Stimulated activated CD4-positive, alpha-beta T cell treated with anti-CD3 and anti-CD28 coated beads, Interleukin-12 subunit alpha, Interleukin-12 subunit beta, amount 100 ng/mL, for 4 hours (primary cell): ENCODE results near the gene STYXL1.
"Not testable (repeated sequence)": the region's sequence is repeated elsewhere in the genome, so short reads cannot be mapped to it uniquely, and the experiment has no call there.

Experiments used
- DNase-seq: peaks from one replicate; pipeline ENCODE4 v3.0.0-alpha.2; 2020

Gene STYXL1

DNA sequence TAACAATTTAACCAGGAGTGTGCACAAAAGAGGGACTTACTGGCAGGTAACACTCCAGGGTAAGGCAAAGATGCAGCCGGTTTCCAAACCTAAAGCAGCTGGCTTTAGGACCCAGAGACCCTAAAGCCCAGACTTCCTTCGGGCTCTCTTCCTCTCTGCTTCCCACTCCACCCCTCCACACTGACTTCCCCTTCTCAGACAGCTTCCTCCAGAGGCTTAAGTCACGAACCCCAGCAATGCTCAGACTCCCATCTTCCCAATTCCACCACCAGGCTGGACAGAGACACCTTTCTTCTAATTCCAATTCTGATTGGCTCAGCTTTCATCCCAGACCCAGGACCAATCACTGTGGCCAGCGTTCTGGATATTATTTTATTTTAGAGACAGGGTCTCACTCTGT lies 24.8 kb downstream of the STYXL1 start:
- DNase-seq = no peak

DNA sequence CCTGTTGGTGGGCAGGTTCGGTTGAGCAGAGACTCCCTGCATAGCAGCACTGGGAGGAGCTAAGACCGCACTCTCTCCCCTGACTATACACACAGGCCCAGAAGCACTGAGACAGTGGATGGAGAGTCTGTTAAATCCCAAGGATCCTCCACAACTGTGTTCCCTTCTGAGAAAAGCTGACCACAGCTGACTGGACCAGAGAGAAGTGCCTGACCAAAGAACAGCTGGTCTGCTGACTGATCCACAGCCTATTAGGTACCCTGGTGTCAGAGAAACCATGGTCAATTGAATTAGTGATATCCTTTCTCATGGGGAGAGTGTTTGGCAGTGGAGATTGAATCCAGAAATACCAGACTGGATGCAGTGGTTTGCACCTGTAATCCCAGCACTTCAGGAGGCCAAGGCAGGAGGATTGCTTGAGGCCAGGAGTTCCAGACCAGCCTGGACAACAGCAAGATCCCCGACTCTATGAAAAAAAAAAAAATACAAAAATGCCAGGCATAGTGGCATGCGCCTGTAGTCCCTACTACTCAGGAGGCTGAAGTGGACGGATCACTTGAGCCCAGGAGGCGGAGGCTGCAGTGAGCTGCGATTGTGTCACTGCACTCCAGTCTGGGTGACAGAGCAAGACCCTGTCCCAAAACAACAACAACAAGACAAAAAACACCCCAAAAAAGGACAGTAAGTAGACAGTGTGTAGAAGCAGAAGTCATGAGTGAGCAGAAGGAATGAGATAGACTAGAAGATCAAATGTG lies 25.6 kb downstream of the STYXL1 start:
- no peak for DNase-seq

GRCh38 chr7:76020031-76020714 lies 27.6 kb downstream of the STYXL1 start:
- DNase-seq = peak; percentile 67

DNA sequence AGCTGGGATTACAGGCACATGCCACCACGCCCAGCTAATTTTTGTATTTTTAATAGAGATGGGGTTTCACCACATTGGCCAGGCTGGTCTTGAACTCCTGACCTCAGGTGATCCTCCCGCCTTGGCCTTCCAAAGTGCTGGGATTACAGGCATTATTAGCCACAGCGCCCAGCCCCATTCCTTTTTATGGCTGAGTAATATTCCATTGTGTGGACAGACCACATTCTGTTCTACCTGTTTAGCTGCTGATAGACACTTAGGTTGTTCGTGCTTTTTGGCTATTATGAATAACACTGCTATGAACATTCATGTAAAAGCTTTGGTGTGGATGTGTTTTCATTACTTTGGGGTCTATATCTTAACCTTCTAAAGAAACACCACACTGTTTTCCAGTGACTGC lies 29.3 kb downstream of the STYXL1 start:
- not testable (repeated sequence) for DNase-seq

DNA sequence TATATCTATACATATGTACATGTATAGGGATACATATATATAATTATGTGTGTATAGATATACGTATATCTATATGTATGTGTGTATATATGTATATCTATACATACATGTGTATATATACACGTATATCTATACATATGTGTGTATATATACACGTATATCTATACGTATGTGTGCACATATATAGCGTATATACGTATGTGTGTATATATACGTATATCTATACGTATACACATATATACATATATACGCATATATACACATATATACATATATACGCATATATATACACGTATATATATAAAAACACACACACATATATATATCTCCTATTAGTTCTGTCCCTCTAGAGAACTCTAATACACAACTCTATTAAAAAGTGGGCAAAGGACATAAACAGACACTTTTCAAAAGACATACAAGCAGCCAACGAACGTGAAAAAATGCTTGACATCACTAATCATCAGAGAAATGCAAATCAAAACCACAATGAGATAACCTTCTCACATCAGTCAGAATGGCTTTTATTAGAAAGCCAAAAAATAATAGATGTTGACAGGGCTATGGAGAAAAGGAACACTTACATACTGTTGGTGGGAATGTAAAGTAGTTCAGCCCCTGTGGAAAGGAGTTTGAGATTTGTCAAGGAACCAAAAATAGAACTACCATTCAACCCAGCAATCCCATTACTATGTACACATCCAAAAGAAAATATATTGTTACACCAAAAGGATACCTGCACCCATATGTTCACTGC lies 31.4 kb downstream of the STYXL1 start:
- no peak for DNase-seq

DNA sequence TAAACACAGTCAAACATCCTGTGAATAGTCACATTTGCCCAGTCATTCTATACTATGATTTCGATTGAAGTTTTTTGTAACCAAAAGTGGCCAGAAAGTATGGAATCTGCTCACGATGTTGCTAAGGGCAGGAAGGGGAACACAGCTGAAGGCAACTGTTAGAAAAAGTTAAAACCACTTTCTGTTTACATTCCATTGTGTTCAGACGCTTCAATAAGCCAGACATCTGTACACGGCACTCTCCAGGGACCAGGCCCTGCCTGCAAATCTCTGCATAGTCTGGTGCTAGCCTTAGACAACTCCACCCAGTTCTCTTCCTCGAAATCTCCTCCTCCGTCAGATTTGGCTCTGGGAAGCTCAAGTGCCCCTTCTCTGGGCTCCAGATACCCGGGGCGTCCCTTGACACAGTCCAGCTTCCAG lies 36.3 kb downstream of the STYXL1 start:
- no peak for DNase-seq

DNA sequence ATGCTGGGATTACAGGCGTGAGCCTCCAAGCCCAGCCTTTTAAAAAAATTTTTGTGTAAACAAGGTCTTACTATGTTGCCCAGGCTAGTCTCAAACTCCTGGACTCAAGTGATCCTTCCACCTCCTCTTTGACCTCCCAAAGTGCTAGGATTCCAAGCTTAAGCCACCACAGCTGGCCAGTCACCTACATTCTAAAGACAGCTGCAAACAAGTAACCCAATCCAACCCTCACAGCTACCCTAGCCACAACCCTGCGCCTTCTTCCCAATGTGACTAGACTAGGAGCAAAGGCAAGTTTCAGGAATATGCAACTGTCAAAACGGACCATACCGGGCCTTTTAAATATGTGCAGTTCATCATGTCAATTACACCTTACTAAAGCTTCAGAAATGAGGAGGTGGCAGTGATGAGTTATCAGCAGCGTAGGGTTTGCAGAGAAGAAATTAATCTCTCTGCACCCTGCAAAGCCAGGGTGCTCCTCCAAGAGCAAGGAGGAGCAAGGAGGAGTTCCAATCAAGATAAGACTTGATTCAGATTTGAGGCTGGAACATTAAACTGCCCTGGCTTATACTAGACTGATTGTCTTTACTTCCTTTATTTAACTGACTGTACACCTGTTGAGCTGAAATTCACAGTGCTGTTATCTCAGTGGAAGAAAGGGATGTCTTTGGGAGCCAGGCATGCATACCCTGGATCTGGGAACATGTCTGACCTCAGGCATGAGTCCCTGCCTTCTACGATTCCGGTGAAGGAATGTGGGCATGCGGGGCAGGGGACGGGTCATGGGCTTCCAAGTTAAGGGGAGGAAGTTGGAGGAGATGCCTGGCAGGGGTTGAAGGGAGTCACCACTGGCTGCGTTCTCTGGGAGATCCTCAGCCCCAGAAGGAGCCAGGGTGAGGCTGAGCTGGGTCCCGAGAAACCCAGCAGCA lies 37.9 kb downstream of the STYXL1 start:
- no peak for DNase-seq

DNA sequence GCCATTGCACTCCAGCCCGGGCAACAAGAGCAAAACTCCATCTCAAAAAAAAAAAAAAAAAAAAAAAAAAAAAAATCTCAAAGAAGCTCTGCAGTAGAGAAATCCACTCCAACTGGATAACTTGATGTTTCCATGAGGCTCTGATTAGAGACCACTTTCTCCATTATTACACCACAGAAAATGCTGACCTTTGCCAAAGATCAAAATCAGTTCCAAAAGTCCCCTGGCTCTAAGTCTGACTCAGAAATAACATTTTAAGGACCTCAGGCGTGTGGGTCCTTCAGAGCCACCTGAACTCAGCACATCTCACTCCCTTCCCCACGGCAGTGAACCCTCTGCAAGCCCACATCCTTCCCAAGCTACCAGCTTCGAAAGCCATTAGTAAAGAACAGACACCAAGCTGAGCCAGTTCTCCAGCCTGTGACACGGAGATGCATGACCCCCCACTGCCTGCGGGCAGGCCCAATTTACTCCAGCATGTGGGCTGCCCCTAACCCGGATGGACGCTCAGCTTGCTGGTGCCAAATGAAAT lies 39.6 kb downstream of the STYXL1 start:
- no peak for DNase-seq

DNA sequence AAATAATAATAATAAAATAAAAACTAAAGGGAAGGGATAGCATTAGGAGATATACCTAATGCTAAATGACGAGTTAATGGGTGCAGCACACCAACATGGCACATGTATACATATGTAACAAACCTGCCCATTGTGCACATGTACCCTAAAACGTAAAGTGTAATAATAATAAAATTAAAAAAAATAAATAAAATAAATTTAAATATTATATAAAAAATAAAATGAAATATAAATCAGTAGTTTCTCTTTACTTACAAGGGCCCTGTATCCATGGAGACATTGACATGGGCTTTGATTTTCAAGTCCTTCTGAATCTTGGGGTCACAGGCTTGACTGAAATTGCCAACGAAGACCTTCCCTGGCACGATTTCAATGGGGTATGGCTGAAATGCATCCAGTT lies 42.8 kb downstream of the STYXL1 start:
- DNase-seq = not testable (repeated sequence)

DNA sequence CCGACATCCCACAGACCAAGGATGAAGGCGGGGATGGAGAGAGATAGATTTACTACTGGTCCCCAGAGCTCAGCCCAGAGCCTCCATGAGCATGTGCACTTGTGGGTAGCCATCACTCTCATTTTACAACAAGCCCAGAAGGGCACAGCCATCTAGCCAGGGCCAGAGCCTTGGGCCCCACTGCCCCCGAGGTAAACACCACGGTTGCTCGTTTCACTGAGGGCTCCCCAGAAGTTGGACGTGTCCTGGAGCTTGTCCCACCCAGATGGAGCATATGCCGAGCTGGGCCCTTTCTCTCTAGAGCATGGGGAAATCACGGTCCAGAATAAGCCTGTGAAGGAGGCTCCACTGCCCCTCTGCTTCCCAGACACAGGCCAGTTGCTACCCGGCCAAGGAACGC lies 44.4 kb downstream of the STYXL1 start:
- DNase-seq = no peak

- no peak for DNase-seq
Measured at GRCh38 chr7:76002822-76003221, 45.0 kb downstream of the STYXL1 start.

GRCh38 chr7:76002139-76002538 lies 45.7 kb downstream of the STYXL1 start:
- no peak for DNase-seq

DNA sequence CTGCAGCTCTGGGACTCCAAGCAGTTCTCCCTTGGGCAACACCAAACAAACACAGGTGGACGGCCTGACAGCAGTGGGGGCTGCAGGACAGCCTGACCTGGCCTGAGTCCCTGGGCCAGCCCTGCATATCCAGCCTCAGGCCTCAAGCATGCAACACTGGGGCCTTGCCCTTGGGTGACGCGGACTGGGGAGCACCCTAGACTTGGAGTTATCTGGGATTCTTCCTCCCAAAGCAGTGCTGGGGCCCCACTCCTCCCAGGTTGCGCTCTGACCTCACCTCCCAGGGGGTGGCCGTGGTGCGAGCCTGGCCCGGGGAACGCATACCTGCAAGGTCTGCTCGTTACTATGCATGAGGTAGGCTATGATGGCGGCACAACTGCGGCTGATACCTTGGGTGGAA lies 47.2 kb downstream of the STYXL1 start:
- no peak for DNase-seq

GRCh38 chr7:75998038-75998437 lies 49.8 kb downstream of the STYXL1 start:
- no peak for DNase-seq

GRCh38 chr7:75996476-75996875 lies 51.3 kb downstream of the STYXL1 start:
- DNase-seq = no peak

DNA sequence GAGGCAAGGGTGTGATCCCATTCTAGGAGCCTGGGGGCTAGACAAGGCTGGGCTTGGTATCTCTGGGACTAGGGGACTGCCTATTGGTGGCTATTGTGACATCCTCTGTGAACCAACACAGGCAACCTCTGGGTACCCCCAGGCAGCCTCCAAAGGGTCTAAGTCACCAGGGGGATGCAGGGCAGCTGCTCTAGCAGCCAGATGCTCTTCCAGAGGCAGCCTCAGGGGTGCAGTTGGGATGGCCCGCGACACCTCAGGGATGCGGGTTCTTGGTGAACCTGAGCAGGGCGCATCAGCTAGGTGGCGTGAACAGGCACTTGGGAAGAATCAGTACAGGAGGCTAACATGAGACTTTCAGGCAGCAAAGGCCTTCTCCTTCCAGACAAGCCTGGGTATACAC lies 51.8 kb downstream of the STYXL1 start:
- no peak for DNase-seq

DNA sequence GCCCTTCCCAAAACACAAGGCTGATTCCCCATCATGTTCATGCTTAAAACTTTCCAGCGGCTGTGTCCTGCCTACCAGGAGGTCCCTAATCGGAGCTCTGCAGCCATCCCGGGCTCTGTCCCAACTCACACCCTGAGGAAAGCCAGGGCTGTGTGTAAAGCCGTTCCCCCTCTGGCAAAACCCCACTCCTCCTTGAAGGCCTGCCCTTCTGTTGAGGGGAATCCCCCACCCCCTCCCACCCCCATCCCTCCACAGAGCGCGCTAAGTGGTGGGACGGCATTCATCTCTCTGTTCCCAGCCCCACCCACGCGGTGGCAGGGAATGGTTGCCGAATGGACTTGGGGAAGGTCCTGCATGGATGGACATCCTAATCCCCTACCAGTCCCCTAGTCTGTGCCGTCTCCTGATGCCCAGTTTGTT lies 52.7 kb downstream of the STYXL1 start:
- DNase-seq = no peak

DNA sequence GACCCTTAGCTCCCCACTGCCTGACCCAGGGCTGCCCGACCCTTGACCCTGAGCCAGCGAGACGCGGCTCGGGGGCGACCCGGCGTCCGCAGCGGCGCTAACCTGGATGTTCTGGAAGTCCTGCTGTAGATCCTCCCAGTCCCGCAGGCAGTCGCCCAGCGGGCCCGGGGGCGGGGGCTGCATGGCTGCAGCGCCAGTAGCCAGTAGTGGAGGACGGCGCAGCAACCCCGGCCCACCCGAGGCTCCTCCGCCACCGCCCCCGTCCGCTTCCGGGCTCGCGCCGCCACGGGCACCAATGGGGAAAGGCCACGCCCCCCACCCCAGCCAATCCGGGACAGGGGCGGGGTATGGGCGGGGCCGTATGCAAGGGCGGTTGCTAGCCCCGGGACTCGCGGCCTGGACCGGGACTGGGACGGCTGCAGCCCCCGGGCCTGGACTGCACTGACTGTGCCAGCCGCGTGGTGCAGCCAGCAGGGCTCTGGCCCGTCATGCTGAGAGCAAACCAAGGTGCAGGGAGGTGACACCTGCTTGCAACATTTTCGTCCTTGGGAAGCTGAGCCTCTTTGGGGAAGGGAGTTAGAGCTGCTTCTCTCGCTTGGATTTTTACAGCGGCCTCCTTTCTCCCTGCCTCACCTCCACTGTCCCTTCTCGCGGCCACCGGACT lies 53.3 kb downstream of the STYXL1 start, which contains the start of gene TMEM120A:
TSS of gene TMEM120A (minus strand) at position 208 of the 664 bp plus-strand sequence. CDS start at position 183, 25 bp downstream.
- DNase-seq = peak; percentile 97

DNA sequence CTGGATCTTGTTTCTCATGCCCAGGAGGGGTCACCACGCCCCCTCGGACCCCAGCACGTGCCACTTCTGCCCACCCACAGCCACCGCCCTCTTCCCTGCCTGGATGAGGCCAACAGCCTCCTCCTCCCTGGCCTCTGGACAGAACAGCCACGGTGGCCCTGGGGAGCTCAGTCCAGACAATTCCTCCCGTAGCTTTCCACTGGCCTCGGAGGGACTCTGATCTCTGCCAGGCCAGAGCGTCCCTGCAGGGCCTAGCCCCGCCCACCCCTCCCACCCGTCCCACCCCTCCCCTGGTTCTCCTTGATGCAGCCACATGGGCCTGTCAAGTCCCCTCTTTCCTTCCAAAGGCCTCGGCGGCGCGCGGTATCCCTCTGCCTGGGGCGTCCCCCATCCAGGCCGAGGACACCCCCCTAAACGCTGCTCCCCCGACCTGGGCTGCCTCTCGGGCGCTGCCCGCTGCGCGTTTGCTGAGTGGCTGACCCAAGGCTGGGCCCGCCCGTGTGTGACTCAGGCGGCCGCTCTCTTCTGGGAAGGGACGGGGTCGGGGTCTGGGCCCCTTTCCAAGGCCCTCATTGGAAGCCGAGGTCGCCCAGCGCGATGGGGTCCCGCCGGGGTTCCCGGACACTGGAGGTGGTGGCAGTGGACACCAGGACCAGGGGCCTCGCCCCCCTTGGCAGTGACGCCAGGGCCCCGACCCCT lies 54.0 kb downstream of the STYXL1 start:
- peak; percentile 18 for DNase-seq

- no peak for DNase-seq
Measured at GRCh38 chr7:75992083-75992755, 55.6 kb downstream of the STYXL1 start.
